MM.1S (cell line): Measurements from ENCODE around the gene APOB.

Source experiments
- DNase-seq: peaks from one replicate; pipeline ENCODE4 v3.0.0-alpha.2; 2015
- H2AFZ ChIP-seq: fragments of 300-600 bp; sonication (generic); 2 replicates; pipeline ENCODE4 v1.6.0; 2016; ENCODE audit warnings: antibody characterized with exemption, low read length
- H3F3A ChIP-seq: fragments of 300-600 bp; sonication (generic); 2 replicates; pipeline ENCODE4 v1.6.1; 2016; ENCODE audit warnings: mild to moderate bottlenecking, antibody characterized with exemption, low read length, moderate library complexity, mixed read lengths; ENCODE audit not compliant: insufficient read depth
- H3K27ac ChIP-seq: fragments of 300-600 bp; sonication (generic); 2 replicates; pipeline ENCODE4 v1.5.1; 2016; ENCODE audit warnings: mild to moderate bottlenecking, low read length
- H3K27me3 ChIP-seq: fragments of 300-600 bp; sonication (generic); replicated peaks from 2 replicates; pipeline ENCODE4 v1.6.0; 2016; ENCODE audit warnings: low read length; ENCODE audit not compliant: insufficient read depth
- H3K36me3 ChIP-seq: fragments of 300-600 bp; sonication (generic); replicated peaks from 2 replicates; pipeline ENCODE4 v1.6.1; 2016; ENCODE audit warnings: mild to moderate bottlenecking, low read length, mixed read lengths; ENCODE audit not compliant: insufficient read depth
- H3K4me1 ChIP-seq: fragments of 300-600 bp; sonication (generic); 2 replicates; pipeline ENCODE4 v1.6.1; 2016; ENCODE audit warnings: low read length, mixed read lengths
- H3K4me2 ChIP-seq: fragments of 300-600 bp; sonication (generic); 2 replicates; pipeline ENCODE4 v1.6.0; 2016; ENCODE audit warnings: low read depth, low read length
- H3K4me3 ChIP-seq: fragments of 300-600 bp; sonication (generic); 2 replicates; pipeline ENCODE4 v1.5.1; 2016; ENCODE audit warnings: low read length, mixed read lengths
- H3K79me2 ChIP-seq: fragments of 300-600 bp; sonication (generic); 2 replicates; pipeline ENCODE4 v1.6.1; 2016; ENCODE audit warnings: mixed run types, low read length, mixed read lengths
- H3K9ac ChIP-seq: fragments of 300-600 bp; sonication (generic); 2 replicates; pipeline ENCODE4 v1.6.1; 2016; ENCODE audit warnings: low read length, mixed read lengths
- H3K9me2 ChIP-seq: fragments of 300-600 bp; sonication (generic); replicated peaks from 2 replicates; pipeline ENCODE4 v1.6.1; 2016; ENCODE audit warnings: mild to moderate bottlenecking, low read length, mixed read lengths; ENCODE audit not compliant: insufficient read depth
- H3K9me3 ChIP-seq: fragments of 300-600 bp; sonication (generic); replicated peaks from 2 replicates; pipeline ENCODE4 v1.6.1; 2016; ENCODE audit warnings: mild to moderate bottlenecking, low read length, mixed read lengths; ENCODE audit not compliant: insufficient read depth
- H4K20me1 ChIP-seq: fragments of 300-600 bp; sonication (generic); 2 replicates; pipeline ENCODE4 v1.6.1; 2016; ENCODE audit warnings: mild to moderate bottlenecking, low read length, moderate library complexity, mixed read lengths; ENCODE audit not compliant: insufficient read depth
- CTCF ChIP-seq: fragments of 300-600 bp; sonication (generic); IDR thresholded peaks from 2 replicates; pipeline ENCODE4 v1.5.1; 2016; ENCODE audit warnings: antibody characterized with exemption, low read length, mixed read lengths
- EZH2 ChIP-seq: fragments of 300-600 bp; sonication (generic); optimal IDR thresholded peaks from 2 replicates; pipeline ENCODE3; 2017; ENCODE audit warnings: low read depth, mild to moderate bottlenecking, antibody characterized with exemption, low read length, mixed read lengths
- EZH2phosphoT487 ChIP-seq: fragments of 300-600 bp; sonication (generic); IDR thresholded peaks from 2 replicates; pipeline ENCODE4 v1.6.1; 2018; ENCODE audit warnings: antibody characterized with exemption, low read length

Gene APOB

GRCh38 chr2:21043744-21044532 lies at the start of gene APOB:
Gene APOB (minus strand): TSS chr2:21044073. CDS start chr2:21043945, 128 bp downstream.
- H3K27me3 ChIP-seq, result no peaks in the 10 kb centered on the region

GRCh38 chr2:21092308-21092869 lies 48.5 kb upstream of the APOB start:
- Histone ChIP-seq H3F3A (no peaks in the 10 kb centered on the region), H3K9ac (no peak overlapping the region), H3K4me2 (no peak overlapping the region), H3K27me3 (no peaks in the 10 kb centered on the region), H3K4me1 (peaks cover 5% of the 10 kb centered on the region; the same call in 1 of the 2 replicates), H3K4me3 (no peak overlapping the region), H3K79me2 (no peaks in the 10 kb centered on the region), H4K20me1 (no peaks in the 10 kb centered on the region), H3K36me3 (no peaks in the 10 kb centered on the region), H2AFZ (no peak overlapping the region), H3K9me2 (no peaks in the 10 kb centered on the region), H3K27ac (no peak overlapping the region), H3K9me3 (no peaks in the 10 kb centered on the region)
- no peak for TF ChIP-seq CTCF
- TF ChIP-seq EZH2phosphoT487, result no peak
- TF ChIP-seq EZH2, result no peak
- no peak for DNase-seq

More at GRCh38 chr2:21043744-21044532, at the start of gene APOB:
- peak within 1 kb of the TSS; percentile 60 for H2AFZ ChIP-seq
- peak; percentile 23 for DNase-seq
- TF ChIP-seq EZH2 (no peak), CTCF (no peak), EZH2phosphoT487 (no peak)
- H3K4me3 ChIP-seq, result peak within 1 kb of the TSS; percentile 44
- no peaks in the 10 kb centered on the region for H3F3A ChIP-seq
- H3K9me2 ChIP-seq, result no peaks in the 10 kb centered on the region
- no peaks in the 10 kb centered on the region for H3K79me2 ChIP-seq
- H3K9me3 ChIP-seq, result no peaks in the 10 kb centered on the region
- H4K20me1 ChIP-seq, result no peaks in the 10 kb centered on the region
- H3K4me1 ChIP-seq, result no peaks in the 10 kb centered on the region
- H3K9ac ChIP-seq, result no peak within 1 kb of the TSS
- no peaks in the 10 kb centered on the region for H3K36me3 ChIP-seq
- no peak within 1 kb of the TSS for H3K27ac ChIP-seq
- peak within 1 kb of the TSS; percentile 80 for H3K4me2 ChIP-seq

GRCh38 chr2:21084401-21084800 lies 40.5 kb upstream of the APOB start:
- no peak overlapping the region for H3K4me2 ChIP-seq
- TF ChIP-seq EZH2 (no peak), CTCF (no peak)
- no peak overlapping the region for H3K27ac ChIP-seq
- no peaks in the 10 kb centered on the region for H3K9me3 ChIP-seq
- DNase-seq, result no peak
- no peak overlapping the region for H2AFZ ChIP-seq
- no peak overlapping the region for H3K9ac ChIP-seq
- H3K27me3 ChIP-seq, result no peaks in the 10 kb centered on the region
- no peaks in the 10 kb centered on the region for H4K20me1 ChIP-seq
- no peaks in the 10 kb centered on the region for H3K36me3 ChIP-seq
- H3K79me2 ChIP-seq, result no peaks in the 10 kb centered on the region
- H3K9me2 ChIP-seq, result no peaks in the 10 kb centered on the region
- no peaks in the 10 kb centered on the region for H3K4me1 ChIP-seq
- no peaks in the 10 kb centered on the region for H3F3A ChIP-seq
- no peak overlapping the region for H3K4me3 ChIP-seq
